ENCODE results near the gene ZNF141.

The ZNF141 gene

DNA sequence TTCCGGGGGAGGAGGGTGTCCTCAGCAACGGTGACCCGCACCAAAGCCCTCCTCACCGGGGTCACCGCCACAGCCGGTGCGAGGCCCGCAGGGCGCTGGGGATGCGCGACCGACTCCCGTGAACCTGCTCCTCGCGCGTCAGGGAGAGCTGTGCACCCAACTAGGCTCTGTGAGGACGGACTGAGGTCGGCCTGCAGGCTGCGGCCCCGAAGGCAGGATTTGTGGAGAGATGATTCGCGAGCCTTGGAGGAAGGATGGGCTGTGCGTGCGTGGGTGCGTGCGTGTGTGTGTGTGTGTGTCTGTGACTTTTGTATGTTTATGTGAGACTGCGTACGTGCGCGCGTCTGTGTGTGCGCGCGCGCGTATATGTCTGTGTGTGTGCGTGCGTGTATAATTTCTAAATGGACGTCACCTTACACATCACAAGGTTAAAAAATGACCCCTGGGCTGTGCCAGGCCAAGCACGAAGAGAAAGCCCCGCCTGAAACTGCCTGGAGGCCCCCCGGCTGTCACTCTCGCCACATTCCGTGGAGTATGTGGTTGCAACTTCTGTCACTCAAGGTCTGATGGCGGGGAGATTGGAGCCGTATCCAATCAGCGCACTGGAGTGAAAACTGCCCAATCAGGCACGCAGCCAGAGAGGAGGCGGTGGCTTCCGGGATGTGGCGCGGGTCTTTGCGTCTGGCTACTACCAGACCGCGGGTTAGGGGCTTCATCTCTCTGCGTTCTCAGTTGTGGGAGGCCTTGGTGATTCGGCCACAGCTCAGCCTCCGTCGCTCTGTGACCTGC, at the start of gene ZNF141:
Gene ZNF141 (plus strand): TSS at position 672 of the 789 bp plus-strand sequence. CDS start 170 bp downstream, outside the sequence.
- no peak for DNase-seq
- no peak within 1 kb of the TSS for H3K9ac ChIP-seq (ENCODE audit: low read length)
- H3K36me3 ChIP-seq (replicated peaks; ENCODE audit: insufficient read depth, low read length) = no peaks in the 10 kb centered on the region
- no peak within 1 kb of the TSS for H3K27ac ChIP-seq (ENCODE audit: low read length)
- H4K20me1 ChIP-seq (ENCODE audit: insufficient read depth, low read length) = no peaks in the 10 kb centered on the region
- H3K4me1 ChIP-seq (ENCODE audit: low read length) = no peaks in the 10 kb centered on the region
- no peak within 1 kb of the TSS for H3K4me2 ChIP-seq (ENCODE audit: low read depth, low read length)
- H3K27me3 ChIP-seq (replicated peaks; ENCODE audit: insufficient read depth, low read length) = no peaks in the 10 kb centered on the region
- no peak within 1 kb of the TSS for H3K4me3 ChIP-seq (ENCODE audit: low read length)
- H2AFZ ChIP-seq (ENCODE audit: low read length) = no peak within 1 kb of the TSS
- TF ChIP-seq, protein P1, sequence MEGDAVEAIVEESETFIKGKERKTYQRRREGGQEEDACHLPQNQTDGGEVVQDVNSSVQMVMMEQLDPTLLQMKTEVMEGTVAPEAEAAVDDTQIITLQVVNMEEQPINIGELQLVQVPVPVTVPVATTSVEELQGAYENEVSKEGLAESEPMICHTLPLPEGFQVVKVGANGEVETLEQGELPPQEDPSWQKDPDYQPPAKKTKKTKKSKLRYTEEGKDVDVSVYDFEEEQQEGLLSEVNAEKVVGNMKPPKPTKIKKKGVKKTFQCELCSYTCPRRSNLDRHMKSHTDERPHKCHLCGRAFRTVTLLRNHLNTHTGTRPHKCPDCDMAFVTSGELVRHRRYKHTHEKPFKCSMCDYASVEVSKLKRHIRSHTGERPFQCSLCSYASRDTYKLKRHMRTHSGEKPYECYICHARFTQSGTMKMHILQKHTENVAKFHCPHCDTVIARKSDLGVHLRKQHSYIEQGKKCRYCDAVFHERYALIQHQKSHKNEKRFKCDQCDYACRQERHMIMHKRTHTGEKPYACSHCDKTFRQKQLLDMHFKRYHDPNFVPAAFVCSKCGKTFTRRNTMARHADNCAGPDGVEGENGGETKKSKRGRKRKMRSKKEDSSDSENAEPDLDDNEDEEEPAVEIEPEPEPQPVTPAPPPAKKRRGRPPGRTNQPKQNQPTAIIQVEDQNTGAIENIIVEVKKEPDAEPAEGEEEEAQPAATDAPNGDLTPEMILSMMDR (IDR thresholded peaks at IDR 0.05; ENCODE audit: low read length) = no peak
- no peak for TF ChIP-seq EZH2 (optimal IDR thresholded peaks at IDR 0.05; ENCODE audit: low read depth, low read length)
- TF ChIP-seq EZH2phosphoT487 (IDR thresholded peaks at IDR 0.05; ENCODE audit: low read length) = no peak
- H3K79me2 ChIP-seq (ENCODE audit: low read length) = no peaks in the 10 kb centered on the region
- no peaks in the 10 kb centered on the region for H3K9me2 ChIP-seq (replicated peaks; ENCODE audit: insufficient read depth, low read length)
- H3F3A ChIP-seq (ENCODE audit: insufficient read depth, low read length) = no peaks in the 10 kb centered on the region
- no peaks in the 10 kb centered on the region for H3K9me3 ChIP-seq (replicated peaks; ENCODE audit: insufficient read depth, low read length)

DNA sequence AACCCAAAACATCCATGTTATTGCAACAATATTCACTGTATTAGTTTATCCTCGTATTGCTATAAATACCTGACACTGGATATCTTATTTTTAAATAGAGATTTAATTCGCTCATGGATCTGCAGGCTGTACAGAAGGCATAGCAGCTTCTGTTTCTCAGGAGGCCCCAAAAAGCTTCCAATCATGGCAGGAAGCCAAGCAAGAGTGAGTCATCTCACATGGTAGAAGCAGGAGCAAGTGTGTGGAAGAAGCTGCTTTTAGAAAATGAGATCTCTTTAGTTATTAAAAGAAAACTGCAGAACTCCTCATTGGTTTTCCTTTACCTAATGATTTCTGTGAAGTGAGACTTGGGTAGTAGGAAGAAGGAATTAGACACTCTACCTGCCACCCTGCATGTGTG, 48.7 kb upstream of the ZNF141 start:
- H3K4me1 ChIP-seq (ENCODE audit: low read length) = no peaks in the 10 kb centered on the region
- no peaks in the 10 kb centered on the region for H3F3A ChIP-seq (ENCODE audit: insufficient read depth, low read length)
- H3K9me3 ChIP-seq (replicated peaks; ENCODE audit: insufficient read depth, low read length) = no peaks in the 10 kb centered on the region
- H4K20me1 ChIP-seq (ENCODE audit: insufficient read depth, low read length) = no peaks in the 10 kb centered on the region
- no peak for TF ChIP-seq EZH2 (optimal IDR thresholded peaks at IDR 0.05; ENCODE audit: low read depth, low read length)
- no peak for TF ChIP-seq EZH2phosphoT487 (IDR thresholded peaks at IDR 0.05; ENCODE audit: low read length)
- TF ChIP-seq, protein P1 (IDR thresholded peaks at IDR 0.05; ENCODE audit: low read length) = no peak
- DNase-seq = no peak
- no peak overlapping the region for H3K4me3 ChIP-seq (ENCODE audit: low read length)
- H3K27me3 ChIP-seq (replicated peaks; ENCODE audit: insufficient read depth, low read length) = no peaks in the 10 kb centered on the region
- H3K9ac ChIP-seq (ENCODE audit: low read length) = no peak overlapping the region
- H3K4me2 ChIP-seq (ENCODE audit: low read depth, low read length) = no peak overlapping the region
- H3K27ac ChIP-seq (ENCODE audit: low read length) = no peak overlapping the region
- H3K36me3 ChIP-seq (replicated peaks; ENCODE audit: insufficient read depth, low read length) = no peaks in the 10 kb centered on the region
- H3K9me2 ChIP-seq (replicated peaks; ENCODE audit: insufficient read depth, low read length) = no peaks in the 10 kb centered on the region
- no peak overlapping the region for H2AFZ ChIP-seq (ENCODE audit: low read length)
- H3K79me2 ChIP-seq (ENCODE audit: low read length) = no peaks in the 10 kb centered on the region

DNA sequence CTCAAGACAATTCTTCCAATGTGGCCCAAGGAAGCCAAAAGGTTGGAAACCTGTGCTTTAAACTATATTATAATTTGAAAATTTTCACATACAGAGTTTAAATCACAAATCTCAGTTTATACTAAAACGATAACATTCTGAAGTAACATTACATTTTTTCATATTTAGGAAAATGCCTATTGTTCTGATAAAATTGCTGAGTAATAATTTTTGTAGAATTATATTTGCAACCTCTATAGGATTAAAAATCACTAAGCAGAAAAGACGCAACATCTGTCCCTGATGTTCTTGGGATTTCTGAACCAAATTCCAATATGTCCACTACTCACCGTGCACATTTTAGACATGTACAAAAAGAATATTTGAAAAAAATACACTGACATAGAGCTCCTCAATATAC, 42.9 kb upstream of the ZNF141 start:
- no peaks in the 10 kb centered on the region for H3K27me3 ChIP-seq (replicated peaks; ENCODE audit: insufficient read depth, low read length)
- no peaks in the 10 kb centered on the region for H3K79me2 ChIP-seq (ENCODE audit: low read length)
- H3K36me3 ChIP-seq (replicated peaks; ENCODE audit: insufficient read depth, low read length) = no peaks in the 10 kb centered on the region
- H3K9me2 ChIP-seq (replicated peaks; ENCODE audit: insufficient read depth, low read length) = no peaks in the 10 kb centered on the region
- H3K4me1 ChIP-seq (ENCODE audit: low read length) = no peaks in the 10 kb centered on the region
- no peak overlapping the region for H3K27ac ChIP-seq (ENCODE audit: low read length)
- H3F3A ChIP-seq (ENCODE audit: insufficient read depth, low read length) = no peaks in the 10 kb centered on the region
- DNase-seq = no peak
- H3K4me3 ChIP-seq (ENCODE audit: low read length) = no peak overlapping the region
- no peak overlapping the region for H2AFZ ChIP-seq (ENCODE audit: low read length)
- no peaks in the 10 kb centered on the region for H4K20me1 ChIP-seq (ENCODE audit: insufficient read depth, low read length)
- no peak overlapping the region for H3K4me2 ChIP-seq (ENCODE audit: low read depth, low read length)
- H3K9ac ChIP-seq (ENCODE audit: low read length) = no peak overlapping the region
- no peaks in the 10 kb centered on the region for H3K9me3 ChIP-seq (replicated peaks; ENCODE audit: insufficient read depth, low read length)
- no peak for TF ChIP-seq EZH2 (optimal IDR thresholded peaks at IDR 0.05; ENCODE audit: low read depth, low read length)
- TF ChIP-seq EZH2phosphoT487 (IDR thresholded peaks at IDR 0.05; ENCODE audit: low read length) = no peak
- TF ChIP-seq, protein P1 (IDR thresholded peaks at IDR 0.05; ENCODE audit: low read length) = no peak
